GM12878 (cell line): ENCODE data around the gene GPRIN2.

Experiments used
- BCL11A ChIP-seq: IDR thresholded peaks from 2 replicates; pipeline ENCODE4 v1.6.1; 2011; ENCODE audit warnings: low read depth, low read length
- CTCF ChIP-seq, 3 experiments: IDR thresholded peaks in 2 of 3; conservative IDR thresholded peaks in 1 of 3; 2 replicates each; pipeline ENCODE4 v1.5.1; 2011; ENCODE audit warnings: low read depth in 3 of 3, low read length in 3 of 3, mild to moderate bottlenecking in 3 of 3, control low read depth in 2 of 3, moderate library complexity in 2 of 3, inconsistent platforms in 1 of 3, mixed read lengths in 1 of 3; ENCODE audit not compliant: control insufficient read depth in 2 of 3, insufficient read depth in 1 of 3; ENCODE audit errors: extremely low read depth in 1 of 3
- GATAD2B ChIP-seq: fragments of 450-650 bp; conservative IDR thresholded peaks from 2 replicates; pipeline ENCODE4 v1.6.1; 2017; ENCODE audit warnings: low read depth, mild to moderate bottlenecking, moderate library complexity
- HCFC1 ChIP-seq: fragments of 150-350 bp; IDR thresholded peaks from 2 replicates; pipeline ENCODE4 v1.6.1; 2014; ENCODE audit warnings: low read length
- HDAC2 ChIP-seq: fragments of 200-600 bp; sonication (generic); IDR thresholded peaks from 2 replicates; pipeline ENCODE4 v1.6.1; 2017
- NFIC ChIP-seq: IDR thresholded peaks from 2 replicates; pipeline ENCODE4 v1.6.1; 2012; ENCODE audit warnings: low read depth, mild to moderate bottlenecking, inconsistent platforms, low read length, moderate library complexity
- NFXL1 ChIP-seq: fragments of 450-650 bp; IDR thresholded peaks from 2 replicates; pipeline ENCODE4 v1.6.1; 2017; ENCODE audit warnings: antibody characterized with exemption, mild to moderate bottlenecking, borderline replicate concordance
- POLR2A ChIP-seq: IDR thresholded peaks from 2 replicates; pipeline ENCODE4 v1.6.1; 2011; ENCODE audit warnings: low read depth, mild to moderate bottlenecking, low read length
- RAD21 ChIP-seq: IDR thresholded peaks from 2 replicates; pipeline ENCODE4 v1.6.1; 2011; ENCODE audit warnings: mild to moderate bottlenecking, low read depth, low read length, moderate library complexity; ENCODE audit not compliant: insufficient read depth
- SUZ12 ChIP-seq: fragments of 200-600 bp; sonication (generic); IDR thresholded peaks from one replicate; pipeline ENCODE4 v1.6.1; 2018; ENCODE audit warnings: antibody characterized with exemption, mild to moderate bottlenecking; ENCODE audit not compliant: unreplicated experiment
- TCF12 ChIP-seq: IDR thresholded peaks from 2 replicates; pipeline ENCODE4 v1.6.1; 2011; ENCODE audit warnings: low read depth, mild to moderate bottlenecking, low read length
- YY1 ChIP-seq: IDR thresholded peaks from 2 replicates; pipeline ENCODE4 v1.6.1; 2011; ENCODE audit warnings: low read depth, mild to moderate bottlenecking, low read length
- ZNF274 ChIP-seq: IDR thresholded peaks from one replicate; pipeline ENCODE4 v1.8.0; 2011; ENCODE audit not compliant: insufficient read length, insufficient read depth

- TF ChIP-seq CTCF (IDR thresholded peaks at IDR 0.05 in 2 of 3, conservative IDR thresholded peaks at IDR 0.05 in 1 of 3; ENCODE audit: control insufficient read depth in 2 of 3, extremely low read depth in 1 of 3, insufficient read depth in 1 of 3, low read depth in 3 of 3, low read length in 3 of 3) = no peak
- no peak for TF ChIP-seq NFIC
- TF ChIP-seq ZNF274 = no peak
- no peak for TF ChIP-seq GATAD2B
- no peak for TF ChIP-seq POLR2A
- TF ChIP-seq YY1 = no peak
- TF ChIP-seq BCL11A = no peak
- TF ChIP-seq NFXL1 = no peak
- no peak for TF ChIP-seq RAD21
- no peak for TF ChIP-seq SUZ12
- no peak for TF ChIP-seq HCFC1
- TF ChIP-seq HDAC2 = no peak
- no peak for TF ChIP-seq TCF12
These were observed 33.1 kb downstream of the GPRIN2 start for GRCh38 chr10:46523119-46523961.
